ENCODE results near the gene RNF152. TPM values are rescaled to one million over a fixed set of nuclear protein-coding genes. Genes with fewer than 3 reads are reported as not detected.

Gene RNF152
- total and polyA plus RNA-seq, 3 experiments from 2014 or later, result 0.13 to 0.38 TPM; not detected in 1

DNA sequence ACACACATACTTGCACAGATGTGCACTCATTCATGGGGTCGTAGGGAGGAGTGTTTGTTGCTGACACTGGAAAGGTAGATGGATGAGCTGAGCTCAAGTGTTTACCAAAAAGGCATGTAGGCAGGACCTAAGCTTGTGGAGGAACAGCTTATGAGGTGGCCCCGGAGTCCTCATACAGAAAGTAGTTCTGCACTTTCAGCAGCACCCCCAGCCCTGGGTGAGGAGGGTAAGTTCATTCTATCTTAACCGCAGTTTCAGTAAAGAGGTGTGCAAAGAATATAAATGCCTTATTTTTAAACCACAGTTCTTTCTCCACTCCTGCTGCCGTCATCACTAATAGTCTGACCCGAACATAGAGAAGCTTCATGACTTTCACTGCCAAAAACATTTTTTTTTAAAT, 31.7 kb upstream of the RNF152 start:
- Mint-ChIP-seq H3K9me3 (peaks cover 0 to 2% (median 0%) of the 10 kb centered on the region in 5 donors), H3K27ac (peak overlapping the region in 1 of 8 donors; percentile 32), H3K36me3 (peaks cover 0 to 2% (median 0%) of the 10 kb centered on the region in 3 donors), H3K4me1 (peaks cover 17 to 25% (median 19%) of the 10 kb centered on the region in 3 donors), H3K4me3 (no peak overlapping the region), H3K27me3 (peaks cover 0 to 8% of the 10 kb centered on the region in 2 donors)
- Histone ChIP-seq H3K9me3 (ENCODE audit: low read length) (no peaks in the 10 kb centered on the region), H3K27ac (ENCODE audit: low read depth, low read length) (no peak overlapping the region), H3K4me1 (ENCODE audit: insufficient read depth, low read length) (peaks cover 9% of the 10 kb centered on the region), H3K36me3 (ENCODE audit: insufficient read depth, low read length) (no peaks in the 10 kb centered on the region), H3K27me3 (ENCODE audit: insufficient read depth, low read length, poor library complexity, severe bottlenecking) (no peaks in the 10 kb centered on the region), H3K4me3 (ENCODE audit: low read length) (no peak overlapping the region)
- no peak for DNase-seq
- POLR2A ChIA-PET, result no interaction called here
- CTCF ChIA-PET, result no interaction called here

- Mint-ChIP-seq H3K9me3 (no peaks in the 10 kb centered on the region), H3K4me1 (peaks cover 16 to 20% (median 17%) of the 10 kb centered on the region in 3 donors), H3K27ac (no peak overlapping the region), H3K27me3 (peaks cover 3 to 7% of the 10 kb centered on the region in 2 donors), H3K4me3 (no peak overlapping the region), H3K36me3 (no peaks in the 10 kb centered on the region)
- peaks cover 8% of the 10 kb centered on the region for H3K4me1 ChIP-seq (ENCODE audit: insufficient read depth, low read length)
- no peak overlapping the region for H3K4me3 ChIP-seq (ENCODE audit: low read length)
- no peaks in the 10 kb centered on the region for H3K27me3 ChIP-seq (ENCODE audit: insufficient read depth, low read length, poor library complexity, severe bottlenecking)
- H3K9me3 ChIP-seq (ENCODE audit: low read length), result no peaks in the 10 kb centered on the region
- CTCF ChIA-PET, result no interaction called here
- no peak for DNase-seq
- H3K27ac ChIP-seq (ENCODE audit: low read depth, low read length), result no peak overlapping the region
- no peaks in the 10 kb centered on the region for H3K36me3 ChIP-seq (ENCODE audit: insufficient read depth, low read length)
- POLR2A ChIA-PET, result no interaction called here
Measured at GRCh38 chr18:61922435-61922834, 29.6 kb upstream of the RNF152 start.

DNA sequence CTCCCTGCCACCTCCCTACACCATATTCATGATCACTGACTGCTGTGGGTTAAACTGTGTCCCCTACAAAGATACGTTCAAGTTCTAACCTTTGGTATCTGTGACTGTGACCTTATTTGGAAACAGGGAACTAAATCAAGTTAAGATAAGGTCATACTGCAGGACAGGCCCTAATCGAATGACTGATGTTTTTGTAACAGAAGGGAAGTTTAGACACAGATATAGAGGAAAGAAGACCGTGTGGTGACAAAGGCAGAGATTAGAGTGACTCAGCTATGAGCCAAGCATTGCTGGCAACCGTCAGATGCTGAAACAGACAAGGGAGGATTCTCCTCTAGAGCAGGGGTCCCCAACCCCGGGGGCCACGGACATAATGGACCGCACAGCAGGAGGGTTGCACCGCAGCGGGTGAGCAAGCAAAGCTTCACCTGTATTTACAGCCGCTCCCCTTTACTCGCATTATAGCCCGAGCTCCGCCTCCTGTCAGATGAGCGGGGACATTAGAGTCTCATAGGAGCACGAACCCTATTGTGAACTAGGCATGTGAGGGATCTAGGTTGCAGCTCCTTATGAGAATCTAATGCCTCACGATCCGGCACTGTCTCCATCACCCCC, 28.9 kb upstream of the RNF152 start:
- ChIA-PET CTCF (no interaction called here), POLR2A (no interaction called here)
- H3K9me3 Mint-ChIP-seq, result no peaks in the 10 kb centered on the region

GRCh38 chr18:61917818-61918217, 25.0 kb upstream of the RNF152 start:
- Mint-ChIP-seq H3K27me3 (peaks cover 0 to 3% of the 10 kb centered on the region in 2 donors), H3K27ac (no peak overlapping the region), H3K4me3 (no peak overlapping the region), H3K4me1 (no peaks in the 10 kb centered on the region), H3K9me3 (no peaks in the 10 kb centered on the region), H3K36me3 (no peaks in the 10 kb centered on the region)
- no peaks in the 10 kb centered on the region for H3K9me3 ChIP-seq (ENCODE audit: low read length)
- H3K4me1 ChIP-seq (ENCODE audit: insufficient read depth, low read length), result no peaks in the 10 kb centered on the region
- DNase-seq, result no peak
- CTCF ChIA-PET, result no interaction called here
- POLR2A ChIA-PET, result no interaction called here
- no peak overlapping the region for H3K4me3 ChIP-seq (ENCODE audit: low read length)
- no peaks in the 10 kb centered on the region for H3K27me3 ChIP-seq (ENCODE audit: insufficient read depth, low read length, poor library complexity, severe bottlenecking)
- H3K36me3 ChIP-seq (ENCODE audit: insufficient read depth, low read length), result no peaks in the 10 kb centered on the region
- no peak overlapping the region for H3K27ac ChIP-seq (ENCODE audit: low read depth, low read length)

More for the DNA sequence above, 28.9 kb upstream of the RNF152 start:
- peaks cover under 1% of the 10 kb centered on the region for H3K4me1 ChIP-seq (ENCODE audit: insufficient read depth, low read length)
- H3K27me3 Mint-ChIP-seq, result peaks cover 3 to 6% of the 10 kb centered on the region in 2 donors
- H3K27me3 ChIP-seq (ENCODE audit: insufficient read depth, low read length, poor library complexity, severe bottlenecking), result no peaks in the 10 kb centered on the region
- H3K4me3 ChIP-seq (ENCODE audit: low read length), result no peak overlapping the region
- no peak overlapping the region for H3K27ac ChIP-seq (ENCODE audit: low read depth, low read length)
- H3K9me3 ChIP-seq (ENCODE audit: low read length), result no peaks in the 10 kb centered on the region
- H3K36me3 ChIP-seq (ENCODE audit: insufficient read depth, low read length), result no peaks in the 10 kb centered on the region
- no peak overlapping the region for H3K27ac Mint-ChIP-seq
- no peaks in the 10 kb centered on the region for H3K36me3 Mint-ChIP-seq
- DNase-seq, result no peak
- no peak overlapping the region for H3K4me3 Mint-ChIP-seq
- H3K4me1 Mint-ChIP-seq, result peaks cover 11 to 14% (median 11%) of the 10 kb centered on the region in 3 donors

GRCh38 chr18:61912476-61912875, 19.7 kb upstream of the RNF152 start:
- H3K27me3 Mint-ChIP-seq, result peaks cover under 1 to 4% of the 10 kb centered on the region in 2 donors
- Histone ChIP-seq H3K4me1 (ENCODE audit: insufficient read depth, low read length) (no peaks in the 10 kb centered on the region), H3K36me3 (ENCODE audit: insufficient read depth, low read length) (no peaks in the 10 kb centered on the region), H3K9me3 (ENCODE audit: low read length) (no peaks in the 10 kb centered on the region), H3K27ac (ENCODE audit: low read depth, low read length) (no peak overlapping the region), H3K27me3 (ENCODE audit: insufficient read depth, low read length, poor library complexity, severe bottlenecking) (no peaks in the 10 kb centered on the region), H3K4me3 (ENCODE audit: low read length) (no peak overlapping the region)
- H3K36me3 Mint-ChIP-seq, result no peaks in the 10 kb centered on the region
- no peaks in the 10 kb centered on the region for H3K4me1 Mint-ChIP-seq
- ChIA-PET POLR2A (no interaction called here), CTCF (no interaction called here)
- H3K9me3 Mint-ChIP-seq, result no peaks in the 10 kb centered on the region
- DNase-seq, result no peak
- no peak overlapping the region for H3K27ac Mint-ChIP-seq
- H3K4me3 Mint-ChIP-seq, result no peak overlapping the region

- no peaks in the 10 kb centered on the region for H3K4me1 ChIP-seq (ENCODE audit: insufficient read depth, low read length)
- Mint-ChIP-seq H3K27ac (no peak overlapping the region), H3K4me1 (no peaks in the 10 kb centered on the region), H3K9me3 (no peaks in the 10 kb centered on the region), H3K36me3 (no peaks in the 10 kb centered on the region), H3K27me3 (peaks cover 2 to 10% of the 10 kb centered on the region in 2 donors), H3K4me3 (no peak overlapping the region)
- no peak overlapping the region for H3K4me3 ChIP-seq (ENCODE audit: low read length)
- POLR2A ChIA-PET, result no interaction called here
- no peaks in the 10 kb centered on the region for H3K27me3 ChIP-seq (ENCODE audit: insufficient read depth, low read length, poor library complexity, severe bottlenecking)
- no peak for DNase-seq
- no peak overlapping the region for H3K27ac ChIP-seq (ENCODE audit: low read depth, low read length)
- H3K9me3 ChIP-seq (ENCODE audit: low read length), result no peaks in the 10 kb centered on the region
- CTCF ChIA-PET, result no interaction called here
- H3K36me3 ChIP-seq (ENCODE audit: insufficient read depth, low read length), result no peaks in the 10 kb centered on the region
Measured at GRCh38 chr18:61910101-61910500, 17.3 kb upstream of the RNF152 start.

GRCh38 chr18:61908661-61909060, 15.9 kb upstream of the RNF152 start:
- no peaks in the 10 kb centered on the region for H3K4me1 Mint-ChIP-seq
- no peak overlapping the region for H3K4me3 ChIP-seq (ENCODE audit: low read length)
- no peaks in the 10 kb centered on the region for H3K4me1 ChIP-seq (ENCODE audit: insufficient read depth, low read length)
- no peak for DNase-seq
- CTCF ChIA-PET, result no interaction called here
- H3K27me3 Mint-ChIP-seq, result peaks cover 3 to 16% of the 10 kb centered on the region in 2 donors
- no peak overlapping the region for H3K4me3 Mint-ChIP-seq
- POLR2A ChIA-PET, result no interaction called here
- no peaks in the 10 kb centered on the region for H3K9me3 ChIP-seq (ENCODE audit: low read length)
- no peaks in the 10 kb centered on the region for H3K36me3 ChIP-seq (ENCODE audit: insufficient read depth, low read length)
- H3K27ac ChIP-seq (ENCODE audit: low read depth, low read length), result no peak overlapping the region
- no peaks in the 10 kb centered on the region for H3K9me3 Mint-ChIP-seq
- H3K36me3 Mint-ChIP-seq, result no peaks in the 10 kb centered on the region
- H3K27ac Mint-ChIP-seq, result no peak overlapping the region
- H3K27me3 ChIP-seq (ENCODE audit: insufficient read depth, low read length, poor library complexity, severe bottlenecking), result no peaks in the 10 kb centered on the region

GRCh38 chr18:61901323-61901986, 8.6 kb upstream of the RNF152 start:
- Histone ChIP-seq H3K27me3 (ENCODE audit: insufficient read depth, low read length, poor library complexity, severe bottlenecking) (no peaks in the 10 kb centered on the region), H3K4me3 (ENCODE audit: low read length) (no peak overlapping the region), H3K4me1 (ENCODE audit: insufficient read depth, low read length) (no peaks in the 10 kb centered on the region), H3K36me3 (ENCODE audit: insufficient read depth, low read length) (no peaks in the 10 kb centered on the region), H3K27ac (ENCODE audit: low read depth, low read length) (no peak overlapping the region), H3K9me3 (ENCODE audit: low read length) (no peaks in the 10 kb centered on the region)
- Mint-ChIP-seq H3K4me1 (peaks cover 0 to 4% (median 2%) of the 10 kb centered on the region in 3 donors), H3K27ac (no peak overlapping the region), H3K4me3 (no peak overlapping the region), H3K36me3 (no peaks in the 10 kb centered on the region), H3K27me3 (peaks cover 17 to 39% of the 10 kb centered on the region in 2 donors), H3K9me3 (no peaks in the 10 kb centered on the region)
- ChIA-PET POLR2A (no interaction called here), CTCF (interaction anchor here (0.8 to 1.4 kb wide), 3 partner anchors 38 to 230 kb away, joined by 3 to 5 read pairs (median 3); no protein-coding TSS in a partner anchor)
- peak in 3 of 5 donors; percentile 9 to 51 (median 34) for DNase-seq
